ENCODE measurements around the gene TMEM120A.

- TF ChIP-seq EZH2 (IDR thresholded peaks at IDR 0.05; ENCODE audit: borderline replicate concordance, low read depth, low read length, poor library complexity, severe bottlenecking) (no peak), CTCF (conservative IDR thresholded peaks at IDR 0.05; ENCODE audit: low read depth, low read length) (no peak)
Observed at GRCh38 chr7:75971309-75971960, 23.0 kb downstream of the TMEM120A start.

All from A673 (cell line).